Fibroblast of upper back skin (primary cell): ENCODE measurements around the gene CFAP43.
A peak's percentile ranks its signal among the peaks of the same experiment; 100 is the strongest.

Experiments
- DNase-seq: peaks from one replicate; pipeline ENCODE4 v3.0.0-alpha.2; 2013

The CFAP43 gene

GRCh38 chr10:104231784-104232612 is at the start of gene CFAP43:
Gene CFAP43 (minus strand): TSS chr10:104232364. CDS start chr10:104232246, 118 bp downstream.
- peak; percentile 94 for DNase-seq

GRCh38 chr10:104281694-104282093 is 49.5 kb upstream of the CFAP43 start:
- no peak for DNase-seq

- DNase-seq = no peak
Measured at GRCh38 chr10:104279550-104280259, 47.5 kb upstream of the CFAP43 start.

GRCh38 chr10:104277785-104278184 is 45.6 kb upstream of the CFAP43 start:
- DNase-seq = no peak

GRCh38 chr10:104276192-104276591 is 44.0 kb upstream of the CFAP43 start:
- no peak for DNase-seq

- peak; percentile 34 for DNase-seq
Measured at GRCh38 chr10:104274762-104275721, 42.9 kb upstream of the CFAP43 start.

GRCh38 chr10:104273899-104274575 is 41.9 kb upstream of the CFAP43 start:
- peak; percentile 54 for DNase-seq

GRCh38 chr10:104273286-104273685 is 41.1 kb upstream of the CFAP43 start:
- DNase-seq = peak; percentile 67

GRCh38 chr10:104268713-104269645 is 36.8 kb upstream of the CFAP43 start, which contains the start of gene GSTO2:
Gene GSTO2 (plus strand): TSS chr10:104269184. CDS start chr10:104274916, 5,732 bp downstream.
- DNase-seq = peak; percentile 99

GRCh38 chr10:104268405-104268712 is 36.2 kb upstream of the CFAP43 start:
- no peak for DNase-seq

- DNase-seq = no peak
Measured at GRCh38 chr10:104267721-104268404, 35.7 kb upstream of the CFAP43 start.

- DNase-seq = no peak
Measured at GRCh38 chr10:104264783-104265182, 32.6 kb upstream of the CFAP43 start.

GRCh38 chr10:104262055-104262454 is 29.9 kb upstream of the CFAP43 start:
- DNase-seq = no peak

- peak; percentile 69 for DNase-seq
Measured at GRCh38 chr10:104260775-104261115, 28.6 kb upstream of the CFAP43 start.

- DNase-seq = no peak
Measured at GRCh38 chr10:104259999-104260774, 28.0 kb upstream of the CFAP43 start.

GRCh38 chr10:104259456-104259855 is 27.3 kb upstream of the CFAP43 start:
- no peak for DNase-seq

- DNase-seq = no peak
Measured at GRCh38 chr10:104258209-104258608, 26.0 kb upstream of the CFAP43 start.

- no peak for DNase-seq
Measured at GRCh38 chr10:104257235-104257634, 25.1 kb upstream of the CFAP43 start.

- DNase-seq = no peak
Measured at GRCh38 chr10:104256335-104256961, 24.3 kb upstream of the CFAP43 start.
